CD4-positive, alpha-beta T cell treated with Interleukin-10 for 1 hour (primary cell): ENCODE measurements around the gene VSTM2L.

Experiments used
- DNase-seq: peaks from one replicate; pipeline ENCODE4 v3.0.0-alpha.2; 2020

VSTM2L gene

GRCh38 chr20:37879843-37880242 is 23.1 kb upstream of the VSTM2L start:
- DNase-seq, result no peak

- DNase-seq, result no peak
Measured at GRCh38 chr20:37880726-37881591, 22.0 kb upstream of the VSTM2L start.

- no peak for DNase-seq
Measured at GRCh38 chr20:37881601-37882343, 21.2 kb upstream of the VSTM2L start.

GRCh38 chr20:37882961-37883712 is 19.8 kb upstream of the VSTM2L start:
- no peak for DNase-seq

GRCh38 chr20:37885042-37885441 is 17.9 kb upstream of the VSTM2L start:
- DNase-seq, result no peak

- no peak for DNase-seq
Measured at GRCh38 chr20:37885593-37886503, 17.1 kb upstream of the VSTM2L start.

GRCh38 chr20:37886851-37887297 is 16.1 kb upstream of the VSTM2L start:
- no peak for DNase-seq

GRCh38 chr20:37888641-37889040 is 14.3 kb upstream of the VSTM2L start:
- DNase-seq, result no peak

- DNase-seq, result no peak
Measured at GRCh38 chr20:37890108-37890507, 12.8 kb upstream of the VSTM2L start.

DNA sequence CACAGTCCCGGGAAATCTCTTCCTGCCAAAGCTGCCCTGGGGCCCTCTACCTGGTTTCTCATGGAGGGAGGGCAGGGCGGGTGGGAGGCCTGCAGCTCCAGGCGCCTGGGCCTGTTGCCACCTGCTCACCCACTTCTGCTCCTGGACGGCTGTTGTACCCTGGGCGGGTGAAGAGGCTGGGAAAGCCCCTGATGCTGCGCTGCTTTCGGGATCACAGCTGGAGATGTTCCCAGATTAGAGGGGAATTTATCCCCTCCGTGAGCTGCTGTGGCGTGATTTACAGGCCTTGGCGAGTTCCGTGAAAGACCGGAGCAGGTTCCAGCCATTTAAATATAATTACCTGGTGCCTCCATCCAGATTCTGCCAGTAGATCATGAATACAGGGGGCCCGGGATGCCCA is 12.3 kb upstream of the VSTM2L start:
- DNase-seq, result no peak

DNA sequence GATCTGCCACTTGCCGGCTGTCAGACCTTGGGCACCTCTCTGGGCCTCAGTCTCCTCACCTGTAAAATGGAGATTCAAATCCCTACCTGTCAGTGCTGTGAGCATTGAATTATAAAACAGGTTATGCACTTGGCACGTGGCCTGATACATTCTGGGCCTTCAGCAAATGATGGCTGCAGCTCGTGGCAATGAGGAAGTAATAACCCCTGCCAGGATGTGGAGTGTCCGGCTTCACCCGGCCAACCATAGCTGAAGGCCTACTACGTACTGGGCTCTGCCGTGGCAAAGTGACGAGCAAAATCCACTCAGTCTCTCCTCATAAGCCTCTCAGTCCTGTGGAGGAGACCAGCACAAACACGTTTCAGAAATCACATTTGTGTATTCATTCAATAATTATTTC is 10.9 kb upstream of the VSTM2L start:
- no peak for DNase-seq

- no peak for DNase-seq
Measured at GRCh38 chr20:37893566-37894241, 9.2 kb upstream of the VSTM2L start.

DNA sequence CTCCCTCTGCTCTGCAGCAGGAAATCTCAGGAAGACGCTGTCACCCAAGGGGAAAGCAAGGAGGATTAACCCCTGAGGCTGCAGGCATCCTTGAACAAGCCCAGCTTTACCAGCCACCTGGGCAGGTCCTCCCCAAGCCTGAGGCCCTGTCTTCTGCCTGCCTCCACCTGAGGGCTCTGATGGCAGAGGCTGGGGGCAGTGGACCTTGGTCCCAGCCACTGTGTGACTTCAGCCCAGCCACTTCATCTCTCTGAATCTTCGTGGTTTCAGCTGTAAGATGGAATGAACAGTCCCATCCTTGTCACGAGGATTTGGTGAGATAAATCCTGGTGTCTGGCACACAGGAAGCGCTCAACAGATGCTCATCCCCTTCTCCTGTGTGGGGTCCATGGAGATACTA is 8.5 kb upstream of the VSTM2L start:
- DNase-seq, result no peak

DNA sequence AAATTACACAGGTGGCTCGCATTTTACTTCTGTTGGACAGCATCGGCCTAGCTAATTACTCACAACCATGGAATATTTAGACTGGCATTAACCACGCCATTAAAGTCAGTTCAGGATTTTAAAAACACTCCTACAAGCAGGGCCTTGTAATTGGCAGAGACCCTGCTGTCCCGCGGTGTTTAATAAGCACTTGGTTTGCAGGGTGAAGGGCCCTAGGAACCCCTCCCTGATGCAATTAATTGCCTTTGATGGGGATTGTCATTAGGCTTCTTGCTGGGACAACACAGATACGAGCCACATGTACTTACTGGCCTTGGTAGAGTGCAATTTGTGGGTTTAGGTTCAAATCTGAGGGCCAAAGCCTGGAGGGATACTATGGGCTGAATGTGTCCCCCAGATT is 7.8 kb upstream of the VSTM2L start:
- DNase-seq, result no peak

GRCh38 chr20:37896932-37897548 is 5.9 kb upstream of the VSTM2L start:
- no peak for DNase-seq

GRCh38 chr20:37898233-37899104 is 4.5 kb upstream of the VSTM2L start:
- DNase-seq, result no peak

DNA sequence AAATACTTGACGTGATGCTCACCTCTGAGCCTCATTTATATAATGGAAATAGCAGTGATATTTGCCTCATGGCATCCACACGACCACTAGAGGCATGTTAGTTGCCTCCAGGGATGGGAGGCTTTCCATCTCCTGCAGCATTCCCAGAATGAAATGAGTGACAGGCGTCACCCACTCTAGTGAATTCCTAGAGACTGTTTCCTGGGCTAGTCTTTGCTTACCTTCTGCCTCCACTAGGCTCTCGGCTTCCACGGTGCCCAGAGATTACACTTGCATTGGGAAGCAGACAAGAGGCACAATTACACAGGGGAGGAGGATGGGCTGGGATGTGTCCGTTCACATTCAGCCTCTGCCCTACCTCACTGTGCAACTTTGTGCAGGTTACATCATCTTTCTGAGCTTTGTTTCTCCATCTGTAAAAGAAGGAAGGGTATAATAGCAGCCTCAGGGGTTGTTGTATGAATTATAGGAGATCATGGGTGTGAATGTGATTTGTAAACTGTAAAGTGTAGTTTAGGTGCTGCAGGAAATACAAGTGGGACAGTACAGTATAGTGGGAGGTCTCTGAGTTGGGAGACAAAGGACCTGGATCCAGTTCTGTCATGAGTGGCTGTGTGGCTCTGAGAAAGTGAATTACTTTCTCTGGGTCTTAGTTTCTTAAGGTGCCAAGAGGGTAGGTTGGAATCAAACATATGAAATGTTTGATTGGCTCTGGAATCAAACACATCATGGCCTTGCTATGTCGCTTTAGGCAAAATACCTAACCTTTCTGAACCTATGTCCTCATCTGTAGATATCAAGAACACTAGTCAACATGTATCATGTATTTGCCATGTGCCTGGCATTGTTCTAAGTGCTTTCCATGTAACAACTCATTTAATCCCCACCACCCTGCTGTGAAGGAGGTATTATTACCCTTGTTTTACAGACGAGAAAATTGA is 3.6 kb upstream of the VSTM2L start:
- no peak for DNase-seq

DNA sequence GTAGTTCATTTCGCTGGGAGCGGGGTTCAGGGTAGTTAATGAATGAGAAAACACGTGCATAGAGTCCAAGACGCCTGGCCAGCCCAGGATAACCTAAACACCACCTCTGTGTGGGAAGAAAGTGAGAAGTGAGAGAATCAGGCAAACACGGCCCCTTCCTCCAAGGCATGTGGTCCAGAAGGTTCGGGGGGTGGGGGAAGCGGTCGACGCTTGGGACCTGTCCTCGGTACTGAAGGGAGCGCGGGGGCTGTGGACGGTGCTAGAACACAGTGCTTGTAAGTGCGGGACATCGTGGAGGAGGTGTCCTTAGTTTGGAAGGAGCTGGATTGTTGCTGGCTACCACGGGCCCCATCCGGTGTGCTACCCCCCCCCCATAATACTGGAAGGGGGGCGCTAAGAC is 1.7 kb upstream of the VSTM2L start:
- DNase-seq, result no peak
